Activated T-cell treated with anti-CD3 and anti-CD28 coated beads for 24 hours (primary cell): ENCODE measurements around the gene PNPLA7.
A peak's percentile ranks its signal among the peaks of the same experiment; 100 is the strongest.
"Not testable (repeated sequence)": the region's sequence is repeated elsewhere in the genome, so short reads cannot be mapped to it uniquely, and the experiment has no call there.

Source experiments
- DNase-seq: peaks from one replicate; pipeline ENCODE4 v3.0.0-alpha.2; 2020; ENCODE audit warnings: low read depth

Gene PNPLA7

GRCh38 chr9:137575364-137575715, 25.1 kb upstream of the PNPLA7 start:
- DNase-seq: no peak

DNA sequence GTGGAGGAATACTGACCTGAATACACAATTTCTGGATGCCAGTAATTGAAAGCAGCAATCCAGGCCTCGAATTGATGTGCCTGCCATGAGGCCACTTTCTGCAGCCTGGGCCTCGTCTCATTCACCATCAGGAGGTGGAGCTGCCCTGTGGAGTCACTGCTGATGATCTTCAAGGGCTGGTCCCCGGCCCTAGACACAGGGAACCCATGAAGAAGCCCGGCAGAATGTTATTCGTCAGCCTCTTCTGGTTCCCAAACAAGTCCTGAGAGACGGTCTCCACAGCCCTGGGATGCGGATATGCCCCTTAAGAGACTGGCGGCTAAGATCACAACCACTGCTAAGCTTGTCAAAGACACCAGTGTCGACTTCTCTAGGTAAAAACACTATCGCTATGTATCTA, 24.0 kb upstream of the PNPLA7 start:
- DNase-seq: no peak

DNA sequence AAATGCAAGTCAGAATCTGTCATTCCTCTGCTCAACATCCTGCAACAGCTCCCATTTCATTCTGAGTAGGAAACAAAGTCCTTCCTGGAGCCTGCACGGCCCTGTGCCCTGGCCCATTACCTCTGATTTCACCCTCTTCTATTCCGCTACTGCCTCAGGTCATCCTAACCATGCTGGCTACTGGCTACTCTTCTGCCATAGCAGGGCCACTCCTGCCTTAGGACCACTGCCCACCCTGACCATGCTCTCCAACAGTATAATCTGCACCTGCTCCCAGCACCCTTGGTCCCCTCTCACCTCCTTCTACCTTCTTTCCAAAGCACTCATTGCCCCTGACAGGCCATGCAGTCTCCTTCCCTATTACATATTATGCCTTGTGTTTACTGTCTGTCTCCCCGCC, 20.4 kb upstream of the PNPLA7 start:
- no peak for DNase-seq

GRCh38 chr9:137569609-137570203, 19.5 kb upstream of the PNPLA7 start:
- no peak for DNase-seq

DNA sequence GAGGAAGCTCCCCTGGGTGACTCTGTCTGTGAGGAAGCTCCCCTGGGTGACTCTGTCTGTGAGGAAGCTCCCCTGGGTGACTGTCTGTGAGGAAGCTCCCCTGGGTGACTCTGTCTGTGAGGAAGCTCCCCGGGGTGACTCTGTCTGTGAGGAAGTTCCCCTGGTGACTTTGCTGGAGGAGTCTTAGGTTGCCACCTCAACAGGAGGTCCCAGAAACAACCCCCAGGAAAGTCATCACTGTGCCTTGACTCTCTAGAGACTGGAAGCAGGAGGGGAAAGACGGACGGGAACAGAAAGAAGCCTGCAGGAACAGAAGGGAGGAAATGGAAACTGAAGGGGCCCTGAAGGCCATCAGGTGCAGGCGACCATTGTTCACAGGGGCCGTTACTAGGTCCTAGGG, 18.2 kb upstream of the PNPLA7 start:
- not testable (repeated sequence) for DNase-seq

DNA sequence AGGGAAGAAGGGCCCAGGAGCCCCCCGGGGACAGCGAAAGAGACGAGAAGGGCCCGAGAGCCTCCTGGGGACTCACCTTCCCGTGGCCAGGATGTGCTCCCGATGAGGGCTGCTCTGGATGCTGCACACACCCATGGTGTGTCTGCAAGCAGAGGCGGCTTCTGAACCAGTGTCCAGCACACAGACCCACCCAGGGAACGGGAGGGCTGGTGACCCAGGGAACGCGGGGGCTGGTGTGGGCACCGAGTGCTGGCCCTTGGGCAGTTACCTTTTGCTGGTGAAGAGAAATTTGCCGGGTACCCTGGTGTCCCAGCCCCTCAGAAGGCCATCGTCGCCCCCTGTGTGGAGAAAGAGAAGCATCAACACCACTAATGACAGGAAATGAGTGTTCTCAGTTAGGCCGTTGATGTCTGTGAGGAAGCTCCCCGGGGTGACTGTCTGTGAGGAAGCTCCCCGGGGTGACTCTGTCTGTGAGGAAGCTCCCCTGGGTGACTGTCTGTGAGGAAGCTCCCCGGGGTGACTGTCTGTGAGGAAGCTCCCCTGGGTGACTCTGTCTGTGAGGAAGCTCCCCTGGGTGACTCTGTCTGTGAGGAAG, 14.7 kb upstream of the PNPLA7 start:
- no peak for DNase-seq

- DNase-seq: no peak
These were observed 13.9 kb upstream of the PNPLA7 start for GRCh38 chr9:137564134-137564533.

DNA sequence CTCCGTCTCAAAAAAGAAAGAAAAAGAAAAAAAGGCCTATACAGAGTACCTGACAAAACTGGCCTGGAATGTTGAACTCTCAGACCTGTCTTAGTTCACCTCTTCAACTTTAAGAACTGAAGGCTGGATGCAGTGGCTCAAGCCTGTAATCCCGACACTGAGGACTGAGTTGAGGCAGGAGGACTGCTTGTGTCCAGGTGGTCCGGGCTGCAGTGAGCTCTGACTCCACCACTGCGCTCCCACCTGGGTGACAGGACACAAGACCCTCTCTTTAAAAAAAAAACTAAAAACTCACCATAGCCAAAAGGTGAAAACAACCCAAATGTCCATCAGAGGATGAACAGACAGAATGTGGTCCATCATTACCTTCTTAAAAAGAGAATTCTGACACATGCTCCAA, 7.9 kb upstream of the PNPLA7 start:
- DNase-seq: no peak

GRCh38 chr9:137556069-137556838, 6.1 kb upstream of the PNPLA7 start:
- DNase-seq: no peak

GRCh38 chr9:137555179-137555578, 5.0 kb upstream of the PNPLA7 start:
- no peak for DNase-seq

GRCh38 chr9:137554349-137554748, 4.1 kb upstream of the PNPLA7 start:
- DNase-seq: no peak

DNA sequence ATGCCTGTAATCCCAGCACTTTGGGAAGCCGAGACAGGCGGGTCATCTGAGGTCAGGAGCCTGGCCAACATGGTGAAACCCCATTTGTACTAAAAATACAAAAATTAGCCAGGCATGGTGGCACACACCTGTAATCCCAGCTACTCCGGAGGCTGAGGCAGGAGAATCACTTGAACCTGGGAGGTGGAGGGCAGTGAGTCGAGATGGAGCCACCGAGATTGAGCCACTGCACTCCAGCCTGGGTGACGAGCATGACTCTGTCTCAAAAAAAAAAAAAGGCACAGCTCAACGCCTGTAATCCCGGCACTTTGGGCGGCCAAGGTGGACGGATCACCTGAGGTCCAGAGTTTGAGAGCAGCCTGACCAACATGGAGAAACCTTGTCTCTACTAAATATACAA, 3.5 kb upstream of the PNPLA7 start:
- not testable (repeated sequence) for DNase-seq

GRCh38 chr9:137552022-137552768, 2.0 kb upstream of the PNPLA7 start:
- DNase-seq: no peak

- DNase-seq: peak; percentile 85
These were observed 1.2 kb upstream of the PNPLA7 start, which contains the start of gene MRPL41 for GRCh38 chr9:137551264-137552021. TSS of gene MRPL41 (plus strand) at chr9:137551879. CDS start at chr9:137552082, 203 bp downstream.

DNA sequence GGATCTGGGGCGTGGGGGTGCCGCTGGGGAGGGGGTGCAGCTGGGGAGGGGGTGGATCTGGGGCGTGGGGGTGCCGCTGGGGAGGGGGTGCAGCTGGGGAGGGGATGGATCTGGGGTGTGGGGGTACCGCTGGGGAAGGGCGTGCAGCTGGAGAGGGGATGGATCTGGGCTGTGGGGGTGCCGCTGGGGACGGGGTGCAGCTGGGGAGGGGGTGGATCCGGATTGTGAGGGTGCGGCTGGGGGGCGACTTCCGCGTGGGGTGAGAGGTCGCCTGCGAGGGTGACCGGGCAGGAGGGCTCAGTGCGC, 709 bp upstream of the PNPLA7 start:
- not testable (repeated sequence) for DNase-seq

GRCh38 chr9:137547687-137548543, 2.3 kb downstream of the PNPLA7 start:
- no peak for DNase-seq

- DNase-seq: no peak
These were observed 5.1 kb downstream of the PNPLA7 start for GRCh38 chr9:137545123-137545522.

DNA sequence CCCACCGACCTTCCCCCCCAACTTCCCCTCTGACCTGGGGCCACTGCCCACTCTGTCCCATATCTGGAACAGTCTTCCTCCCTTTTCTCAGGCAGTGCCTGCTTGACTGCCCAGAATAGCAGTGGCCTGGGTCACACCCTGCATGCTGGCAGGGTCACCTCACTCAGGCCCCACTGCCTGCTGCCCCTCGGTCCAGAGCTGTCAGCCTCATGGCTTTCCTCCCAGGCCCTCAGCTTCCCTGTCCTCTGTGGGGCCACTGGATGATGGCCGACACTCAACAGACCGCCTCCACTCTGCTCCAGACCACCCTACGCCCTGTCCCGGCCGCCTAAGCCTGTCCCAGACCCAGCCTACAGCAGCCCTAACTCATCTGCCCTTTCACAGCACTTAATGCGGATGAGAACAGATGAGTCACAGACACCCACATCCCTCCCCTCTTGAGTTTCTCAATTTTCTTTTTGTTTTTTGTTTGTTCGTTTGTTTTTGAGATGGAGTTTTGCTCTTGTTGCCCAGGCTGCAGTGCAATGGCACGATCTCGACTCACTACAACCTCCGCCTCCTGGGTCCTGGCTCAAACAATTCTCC, 5.9 kb downstream of the PNPLA7 start:
- DNase-seq: no peak

GRCh38 chr9:137543237-137543963, 6.8 kb downstream of the PNPLA7 start:
- DNase-seq: no peak

DNA sequence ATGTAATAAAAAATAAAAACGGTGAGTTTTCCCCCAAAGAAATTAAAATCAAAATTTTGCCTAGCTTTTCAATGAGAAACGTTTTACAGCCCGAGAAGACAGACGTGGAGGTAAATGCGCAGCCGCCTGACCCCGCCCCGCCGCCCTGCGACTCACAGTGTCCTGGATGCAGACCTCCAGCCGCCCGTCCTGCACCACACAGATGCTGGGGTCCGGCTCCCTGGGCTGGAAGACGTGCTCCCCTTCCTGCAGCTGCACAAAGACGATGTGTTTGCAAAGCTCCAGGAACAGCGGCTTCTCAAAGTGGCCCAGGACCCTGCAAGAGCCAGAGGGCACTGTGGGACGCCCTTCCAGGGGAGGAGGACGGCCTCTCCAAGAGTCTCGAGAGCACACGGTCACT, 7.7 kb downstream of the PNPLA7 start:
- DNase-seq: no peak
